Skin epidermis (tissue), 12 donors: ENCODE results near the gene LRP2BP.
"Not testable (repeated sequence)": the region's sequence is repeated elsewhere in the genome, so short reads cannot be mapped to it uniquely, and the experiment has no call there.

Source experiments
- H3K27ac ChIP-seq, 21 experiments: fragments of 200-600 bp; sonication (generic) in 11 of 21; one replicate each; pipeline ENCODE4 v1.5.0; 2020; ENCODE audit warnings: mild to moderate bottlenecking in 3 of 21, inconsistent platforms in 2 of 21, moderate library complexity in 2 of 21
- H3K4me3 ChIP-seq, 7 experiments: fragments of 200-600 bp; sonication (generic) in 2 of 7; one replicate each; pipeline ENCODE4 v1.5.0; 2020; ENCODE audit warnings: inconsistent platforms in 2 of 7, mild to moderate bottlenecking in 2 of 7, moderate library complexity in 1 of 7

LRP2BP gene

GRCh38 chr4:185335579-185335978 is 60.1 kb downstream of the LRP2BP start:
- H3K27ac ChIP-seq = no peak overlapping the region
- H3K4me3 ChIP-seq = no peak overlapping the region

GRCh38 chr4:185334326-185334725 is 61.4 kb downstream of the LRP2BP start:
- Histone ChIP-seq H3K27ac (no peak overlapping the region), H3K4me3 (no peak overlapping the region)

- Histone ChIP-seq H3K4me3 (no peak overlapping the region), H3K27ac (no peak overlapping the region)
Measured at GRCh38 chr4:185332575-185333464, 62.9 kb downstream of the LRP2BP start.

GRCh38 chr4:185329879-185330510 is 65.7 kb downstream of the LRP2BP start:
- not testable (repeated sequence) for H3K27ac ChIP-seq, H3K4me3 ChIP-seq

GRCh38 chr4:185328586-185328985 is 67.1 kb downstream of the LRP2BP start:
- H3K27ac ChIP-seq = no peak overlapping the region

GRCh38 chr4:185325721-185326120 is 70.0 kb downstream of the LRP2BP start:
- not testable (repeated sequence) for H3K4me3 ChIP-seq, H3K27ac ChIP-seq

More at GRCh38 chr4:185328586-185328985, 67.1 kb downstream of the LRP2BP start:
- no peak overlapping the region for H3K4me3 ChIP-seq

GRCh38 chr4:185324361-185324760 is 71.4 kb downstream of the LRP2BP start:
- H3K27ac ChIP-seq, H3K4me3 ChIP-seq: not testable (repeated sequence)

- Histone ChIP-seq H3K27ac (no peak overlapping the region), H3K4me3 (no peak overlapping the region)
Measured at GRCh38 chr4:185323606-185324005, 72.1 kb downstream of the LRP2BP start.

- Histone ChIP-seq H3K4me3 (no peak overlapping the region), H3K27ac (no peak overlapping the region)
Measured at GRCh38 chr4:185322803-185323202, 72.9 kb downstream of the LRP2BP start.

GRCh38 chr4:185318679-185319078 is 77.0 kb downstream of the LRP2BP start:
- Histone ChIP-seq H3K27ac (no peak overlapping the region), H3K4me3 (no peak overlapping the region)

- Histone ChIP-seq H3K27ac (no peak overlapping the region), H3K4me3 (no peak overlapping the region)
Measured at GRCh38 chr4:185317880-185318279, 77.8 kb downstream of the LRP2BP start.

GRCh38 chr4:185317462-185317861 is 78.3 kb downstream of the LRP2BP start:
- not testable (repeated sequence) for H3K4me3 ChIP-seq, H3K27ac ChIP-seq
